Measurements from ENCODE around the gene MCTP1. TPM values are rescaled to one million over a fixed set of nuclear protein-coding genes. Genes with fewer than 3 reads are reported as not detected.

The MCTP1 gene
- total and polyA plus RNA-seq, 10 of the 15 experiments (the other 5 are each of a cell fraction or from before 2014, with no cell fraction given), result 12.6 to 45.9 (median 18.8) TPM

GRCh38 chr5:94885931-94886330, 399.0 kb downstream of the MCTP1 start:
- BruUV-seq (replicated peaks), result TSS peak; percentile 21
- in situ Hi-C loops (cut with MboI), result no loop called here

More at GRCh38 chr5:94885931-94886330, 399.0 kb downstream of the MCTP1 start:
- H3K36me3 ChIP-seq (ENCODE audit: control insufficient read depth in 2 of 2, insufficient read depth in 2 of 2, low read length in 1 of 2), result no peaks in the 10 kb centered on the region
- H3K27me3 ChIP-seq (replicated peaks in 1 of 2; ENCODE audit: control insufficient read depth in 2 of 2, insufficient read depth in 2 of 2, low read length in 1 of 2), result no peaks in the 10 kb centered on the region
- CTCF ChIA-PET, result no interaction called here
- POLR2A ChIA-PET, result no interaction called here
- ATAC-seq (no peak), FAIRE-seq (no peak), DNase-seq (ENCODE audit: low read depth, low spot score) (no peak)
- H4K20me1 ChIP-seq (ENCODE audit: control insufficient read depth, insufficient read depth), result no peaks in the 10 kb centered on the region
- H3K9me3 ChIP-seq (replicated peaks; ENCODE audit: control insufficient read depth, insufficient read depth, low read length), result no peaks in the 10 kb centered on the region
- H3K27ac ChIP-seq (ENCODE audit: control insufficient read depth, insufficient read depth), result no peak overlapping the region
- no peaks in the 10 kb centered on the region for H3K79me2 ChIP-seq (ENCODE audit: control insufficient read depth, insufficient read depth, low read length)
- no peaks in the 10 kb centered on the region for H3K4me1 ChIP-seq (ENCODE audit: control insufficient read depth, insufficient read depth, low read length)
- SMC1A ChIA-PET (ENCODE audit: uncharacterized antibody, unreplicated experiment), result no interaction called here
- no peak overlapping the region for H3K9ac ChIP-seq (ENCODE audit: control insufficient read depth, insufficient read depth, low read length)
- H2AFZ ChIP-seq (ENCODE audit: control insufficient read depth, low read depth, low read length), result no peak overlapping the region
- RAD21 ChIA-PET (ENCODE audit: unreplicated experiment), result no interaction called here
- 45% methylated on average over 2 of the region's 2 CpGs for WGBS (ENCODE audit: insufficient coverage, insufficient replicate concordance, low lambda C conversion rate, missing lambda C conversion rate)
- intact Hi-C loops (cut with micrococcal nuclease; ENCODE audit: unreplicated experiment), result no loop called here
- no peak for TF ChIP-seq KDM1A (IDR thresholded peaks at IDR 0.05; ENCODE audit: borderline replicate concordance)
- no peak for TF ChIP-seq EZH2 (IDR thresholded peaks at IDR 0.05; ENCODE audit: borderline replicate concordance, control insufficient read depth, low read depth, low read length)
- TF ChIP-seq STAT3 (IDR thresholded peaks at IDR 0.05; ENCODE audit: low read depth, low read length), result no peak
- no peak for TF ChIP-seq POLR2A (IDR thresholded peaks at IDR 0.05; ENCODE audit: low read depth, low read length)
- TF ChIP-seq NR2F1 (conservative IDR thresholded peaks at IDR 0.05), result no peak
- TF ChIP-seq, protein P1, sequence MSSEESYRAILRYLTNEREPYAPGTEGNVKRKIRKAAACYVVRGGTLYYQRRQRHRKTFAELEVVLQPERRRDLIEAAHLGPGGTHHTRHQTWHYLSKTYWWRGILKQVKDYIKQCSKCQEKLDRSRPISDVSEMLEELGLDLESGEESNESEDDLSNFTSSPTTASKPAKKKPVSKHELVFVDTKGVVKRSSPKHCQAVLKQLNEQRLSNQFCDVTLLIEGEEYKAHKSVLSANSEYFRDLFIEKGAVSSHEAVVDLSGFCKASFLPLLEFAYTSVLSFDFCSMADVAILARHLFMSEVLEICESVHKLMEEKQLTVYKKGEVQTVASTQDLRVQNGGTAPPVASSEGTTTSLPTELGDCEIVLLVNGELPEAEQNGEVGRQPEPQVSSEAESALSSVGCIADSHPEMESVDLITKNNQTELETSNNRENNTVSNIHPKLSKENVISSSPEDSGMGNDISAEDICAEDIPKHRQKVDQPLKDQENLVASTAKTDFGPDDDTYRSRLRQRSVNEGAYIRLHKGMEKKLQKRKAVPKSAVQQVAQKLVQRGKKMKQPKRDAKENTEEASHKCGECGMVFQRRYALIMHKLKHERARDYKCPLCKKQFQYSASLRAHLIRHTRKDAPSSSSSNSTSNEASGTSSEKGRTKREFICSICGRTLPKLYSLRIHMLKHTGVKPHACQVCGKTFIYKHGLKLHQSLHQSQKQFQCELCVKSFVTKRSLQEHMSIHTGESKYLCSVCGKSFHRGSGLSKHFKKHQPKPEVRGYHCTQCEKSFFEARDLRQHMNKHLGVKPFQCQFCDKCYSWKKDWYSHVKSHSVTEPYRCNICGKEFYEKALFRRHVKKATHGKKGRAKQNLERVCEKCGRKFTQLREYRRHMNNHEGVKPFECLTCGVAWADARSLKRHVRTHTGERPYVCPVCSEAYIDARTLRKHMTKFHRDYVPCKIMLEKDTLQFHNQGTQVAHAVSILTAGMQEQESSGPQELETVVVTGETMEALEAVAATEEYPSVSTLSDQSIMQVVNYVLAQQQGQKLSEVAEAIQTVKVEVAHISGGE (CRISPR knock-in tag; IDR thresholded peaks at IDR 0.05), result no peak
- no peak for TF ChIP-seq TAF1 (IDR thresholded peaks at IDR 0.05; ENCODE audit: borderline replicate concordance, low read depth, low read length)
- H3K4me2 ChIP-seq (ENCODE audit: control insufficient read depth, insufficient read depth), result no peak overlapping the region
- H3K4me3 ChIP-seq, result no peak overlapping the region

All from GM12878 (cell line).